Mesenchymal stem cell (in vitro differentiated cells and primary cell): Measurements from ENCODE around the gene TOX2.

Source experiments
- DNase-seq: peaks from one replicate; pipeline ENCODE4 v3.0.0-alpha.2; 2013
- H2AFZ ChIP-seq: one replicate; pipeline ENCODE4 v1.6.1; 2013; ENCODE audit warnings: low read depth, mild to moderate bottlenecking, control low read depth, inconsistent platforms, low read length, moderate library complexity
- H2AK5ac ChIP-seq: 2 replicates; pipeline ENCODE4 v1.6.1; 2013; ENCODE audit warnings: low read length, moderate library complexity, mild to moderate bottlenecking, inconsistent platforms; ENCODE audit not compliant: severe bottlenecking
- H2BK120ac ChIP-seq: one replicate; pipeline ENCODE4 v1.6.1; 2013; ENCODE audit warnings: low read depth, mild to moderate bottlenecking, inconsistent platforms, low read length, moderate library complexity
- H2BK12ac ChIP-seq, 2 experiments: one replicate each; pipeline ENCODE4 v1.6.1; 2013; ENCODE audit warnings: inconsistent platforms in 2 of 2, low read length in 2 of 2, mild to moderate bottlenecking in 2 of 2, moderate library complexity in 2 of 2, control low read depth in 1 of 2
- H2BK15ac ChIP-seq: one replicate; pipeline ENCODE4 v1.6.1; 2013; ENCODE audit warnings: mild to moderate bottlenecking, low read depth, inconsistent platforms; ENCODE audit not compliant: poor library complexity, severe bottlenecking
- H2BK5ac ChIP-seq: 2 replicates; pipeline ENCODE4 v1.6.1; 2013; ENCODE audit warnings: low read depth, mild to moderate bottlenecking, low read length, control low read depth, inconsistent platforms; ENCODE audit not compliant: poor library complexity, severe bottlenecking
- H3K14ac ChIP-seq, 2 experiments: one replicate each; pipeline ENCODE4 v1.6.1; 2013; ENCODE audit warnings: inconsistent platforms in 2 of 2, low read length in 2 of 2, control low read depth in 1 of 2, mild to moderate bottlenecking in 1 of 2, moderate library complexity in 1 of 2
- H3K18ac ChIP-seq, 2 experiments: one replicate each; pipeline ENCODE4 v1.6.1; 2013; ENCODE audit warnings: inconsistent platforms in 2 of 2, low read length in 2 of 2, control low read depth in 1 of 2, low read depth in 1 of 2, mild to moderate bottlenecking in 1 of 2
- H3K23ac ChIP-seq, 2 experiments: one replicate each; pipeline ENCODE4 v1.6.1; 2013; ENCODE audit warnings: inconsistent platforms in 2 of 2, low read length in 2 of 2, mild to moderate bottlenecking in 2 of 2, moderate library complexity in 2 of 2, control low read depth in 1 of 2
- H3K27ac ChIP-seq: 2 replicates; pipeline ENCODE4 v1.5.1; 2013; ENCODE audit warnings: mild to moderate bottlenecking, moderate library complexity, low read length, control low read depth, inconsistent platforms; ENCODE audit not compliant: poor library complexity, severe bottlenecking
- H3K27me3 ChIP-seq, 2 experiments: 2 replicates each; pipeline versions ENCODE4 v1.6.1 to v1.7.0; 2013; ENCODE audit warnings: low read length in 2 of 2, mild to moderate bottlenecking in 2 of 2, moderate library complexity in 2 of 2, control low read depth in 1 of 2, inconsistent platforms in 1 of 2; ENCODE audit not compliant: control insufficient read depth in 1 of 2, insufficient read depth in 1 of 2
- H3K36me3 ChIP-seq, 2 experiments: 2 replicates each; pipeline versions ENCODE4 v1.6.1 to v1.7.0; 2013; ENCODE audit warnings: low read length in 2 of 2, control low read depth in 1 of 2, inconsistent platforms in 1 of 2, low read depth in 1 of 2, mild to moderate bottlenecking in 1 of 2; ENCODE audit not compliant: insufficient read depth in 2 of 2, control insufficient read depth in 1 of 2
- H3K4ac ChIP-seq, 2 experiments: one replicate each; pipeline ENCODE4 v1.6.1; 2013; ENCODE audit warnings: inconsistent platforms in 2 of 2, low read length in 2 of 2, mild to moderate bottlenecking in 2 of 2, moderate library complexity in 2 of 2, control low read depth in 1 of 2, low read depth in 1 of 2
- H3K4me1 ChIP-seq: 2 replicates; pipeline ENCODE4 v1.6.1; 2013; ENCODE audit warnings: low read depth, low read length, control low read depth; ENCODE audit not compliant: control insufficient read depth, insufficient read depth
- H3K4me2 ChIP-seq: 2 replicates; pipeline ENCODE4 v1.6.1; 2013; ENCODE audit warnings: low read length, mild to moderate bottlenecking, inconsistent platforms; ENCODE audit not compliant: poor library complexity, severe bottlenecking
- H3K4me3 ChIP-seq, 2 experiments: 2 replicates each; pipeline versions ENCODE4 v1.5.1 to v1.7.0; 2013; ENCODE audit warnings: low read length in 2 of 2, mild to moderate bottlenecking in 2 of 2, control low read depth in 1 of 2, low read depth in 1 of 2; ENCODE audit not compliant: insufficient read depth in 1 of 2
- H3K79me1 ChIP-seq: replicated peaks from 2 replicates; pipeline ENCODE4 v1.6.1; 2013; ENCODE audit warnings: mild to moderate bottlenecking, control low read depth, low read length, inconsistent platforms; ENCODE audit not compliant: poor library complexity, severe bottlenecking
- H3K9ac ChIP-seq: 2 replicates; pipeline ENCODE4 v1.7.0; 2013; ENCODE audit warnings: mild to moderate bottlenecking, low read length, moderate library complexity
- H3K9me3 ChIP-seq: 2 replicates; pipeline ENCODE4 v1.7.0; 2013; ENCODE audit warnings: mild to moderate bottlenecking, low read length; ENCODE audit not compliant: control insufficient read depth
- H4K8ac ChIP-seq: one replicate; pipeline ENCODE4 v1.6.1; 2013; ENCODE audit warnings: inconsistent platforms, mild to moderate bottlenecking, low read length, moderate library complexity
- H4K91ac ChIP-seq: one replicate; pipeline ENCODE4 v1.6.1; 2013; ENCODE audit warnings: mild to moderate bottlenecking, low read length, inconsistent platforms
- WGBS: methylation state at CpG from one replicate; pipeline ENCODE4 v1.1.7; 2013; ENCODE audit warnings: mixed read lengths; 5-methylcytosine and 5-hydroxymethylcytosine counted together

TOX2 gene

DNA sequence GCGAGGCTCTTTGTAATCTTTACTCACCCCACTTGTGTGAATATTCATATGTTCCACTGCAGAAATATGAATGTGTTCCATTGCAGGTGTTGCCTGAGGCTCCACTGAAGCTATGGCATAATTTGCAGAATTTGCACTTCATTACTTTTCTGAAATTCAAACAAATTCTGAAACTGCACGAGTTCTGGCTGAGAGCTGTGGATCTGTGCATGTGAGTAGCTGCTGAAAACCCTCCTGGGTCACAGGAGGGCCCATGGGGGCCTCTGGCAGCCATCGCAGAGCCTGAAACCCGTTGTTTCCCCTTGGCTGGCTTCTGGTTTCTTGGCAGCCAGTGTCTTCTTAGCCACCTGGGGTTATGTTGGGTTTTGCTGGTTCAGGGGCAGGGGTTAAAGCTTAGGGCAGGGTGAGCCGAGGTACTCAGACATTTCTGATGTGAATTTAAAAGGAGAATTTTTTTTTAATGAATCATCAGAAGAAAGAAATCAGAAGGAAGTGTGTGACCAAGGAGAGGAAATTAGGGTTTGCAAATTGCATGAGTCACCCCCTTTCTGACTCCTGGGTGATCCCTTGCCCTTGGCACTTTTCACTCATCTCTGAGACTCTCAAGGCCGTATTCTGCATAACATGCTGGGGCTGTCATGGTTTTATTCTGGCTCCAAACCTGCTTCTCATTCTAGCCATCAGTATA is 40.6 kb downstream of the TOX2 start:
- no peak overlapping the region for H2BK5ac ChIP-seq
- H3K9ac ChIP-seq: peak overlapping the region; percentile 82
- H2BK120ac ChIP-seq: peak overlapping the region; percentile 75
- peak overlapping the region; percentile 54 for H3K27ac ChIP-seq
- peaks cover 22% of the 10 kb centered on the region for H3K4me1 ChIP-seq
- no peak overlapping the region for H3K14ac ChIP-seq
- WGBS: 2% methylated on average over 5 of the region's 6 CpGs
- peak overlapping the region; percentile 42 for H3K4me2 ChIP-seq
- no peak overlapping the region for H3K23ac ChIP-seq
- peak; percentile 89 for DNase-seq
- H3K4me3 ChIP-seq: peak overlapping the region in 1 of 2 experiments; percentile 27
- no peak overlapping the region for H2AK5ac ChIP-seq
- H3K27me3 ChIP-seq: no peaks in the 10 kb centered on the region
- H4K8ac ChIP-seq: peak overlapping the region; percentile 66
- H4K91ac ChIP-seq: no peak overlapping the region
- peak overlapping the region; percentile 84 to 93 for H3K4ac ChIP-seq
- H2AFZ ChIP-seq: no peak overlapping the region
- H3K18ac ChIP-seq: peak overlapping the region; percentile 89 to 90
- no peak overlapping the region for H2BK15ac ChIP-seq
- H3K79me1 ChIP-seq: no peaks in the 10 kb centered on the region
- H3K36me3 ChIP-seq: no peaks in the 10 kb centered on the region
- no peaks in the 10 kb centered on the region for H3K9me3 ChIP-seq
- peak overlapping the region; percentile 70 to 93 for H2BK12ac ChIP-seq

DNA sequence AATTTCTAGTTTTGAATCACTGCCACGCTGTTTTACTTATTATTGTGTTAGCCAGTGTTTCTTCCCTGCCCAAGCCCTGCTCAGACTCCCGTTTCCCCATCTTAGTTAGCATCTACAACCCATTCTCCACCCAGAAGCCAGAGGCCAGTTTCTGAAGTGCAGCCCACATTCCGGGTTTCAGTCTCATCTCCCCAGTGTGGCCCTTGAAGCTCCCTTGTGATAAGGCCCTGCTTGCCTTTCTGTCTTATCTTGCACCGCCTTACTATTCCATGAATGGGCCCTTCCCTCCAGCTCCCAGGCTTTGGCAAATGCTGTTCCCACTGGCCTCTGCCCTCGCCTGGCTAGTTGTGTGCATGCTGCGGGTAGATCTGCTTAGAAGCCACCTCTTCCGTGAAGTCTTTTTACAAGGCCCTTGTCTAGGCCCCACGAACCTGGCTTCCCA is 41.1 kb downstream of the TOX2 start:
- Histone ChIP-seq H2BK120ac (peak overlapping the region; percentile 69), H3K27me3 (no peaks in the 10 kb centered on the region), H3K4me1 (peaks cover 22% of the 10 kb centered on the region), H3K4me2 (no peak overlapping the region), H3K36me3 (no peaks in the 10 kb centered on the region), H2BK12ac (peak overlapping the region; percentile 66 to 76), H3K4ac (peak overlapping the region; percentile 62 to 64), H2BK5ac (no peak overlapping the region), H2AK5ac (no peak overlapping the region), H3K9ac (peak overlapping the region; percentile 41), H2BK15ac (no peak overlapping the region), H3K4me3 (no peak overlapping the region), H2AFZ (no peak overlapping the region), H4K91ac (peak overlapping the region; percentile 74), H3K23ac (peak overlapping the region in 1 of 2 experiments; percentile 96), H3K14ac (peak overlapping the region in 1 of 2 experiments; percentile 6), H3K79me1 (no peaks in the 10 kb centered on the region), H4K8ac (peak overlapping the region; percentile 91), H3K18ac (peak overlapping the region; percentile 65 to 89), H3K27ac (peak overlapping the region; percentile 28), H3K9me3 (no peaks in the 10 kb centered on the region)
- no peak for DNase-seq
- WGBS: 43% methylated on average over 8 of the region's 8 CpGs

DNA sequence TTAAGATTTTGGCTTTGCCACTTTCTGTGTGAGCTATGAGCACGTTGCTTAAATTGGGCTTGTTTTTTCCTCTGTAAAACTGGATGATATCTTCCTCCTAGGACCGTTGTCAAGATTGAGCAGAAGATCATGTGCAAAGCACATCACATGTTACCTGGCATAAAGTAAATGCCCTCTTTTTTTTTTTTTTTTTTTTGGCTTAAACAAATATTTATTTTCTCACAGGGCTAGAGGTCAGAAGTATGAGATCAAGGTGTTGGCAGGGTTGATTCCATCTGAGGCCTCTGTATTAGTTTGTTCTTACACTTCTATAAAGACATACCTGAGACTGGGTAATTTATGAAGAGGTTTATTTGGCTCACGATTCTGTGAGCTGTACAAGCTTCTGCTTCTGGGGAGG is 42.7 kb downstream of the TOX2 start:
- Histone ChIP-seq H2BK5ac (no peak overlapping the region), H3K27me3 (no peaks in the 10 kb centered on the region), H2AK5ac (no peak overlapping the region), H3K9ac (no peak overlapping the region), H2BK120ac (no peak overlapping the region), H3K4me1 (peaks cover 22% of the 10 kb centered on the region), H3K14ac (no peak overlapping the region), H3K4ac (no peak overlapping the region), H2BK15ac (no peak overlapping the region), H3K9me3 (no peaks in the 10 kb centered on the region), H3K36me3 (no peaks in the 10 kb centered on the region), H3K27ac (no peak overlapping the region), H4K91ac (no peak overlapping the region), H2BK12ac (no peak overlapping the region), H3K79me1 (no peaks in the 10 kb centered on the region), H2AFZ (no peak overlapping the region), H3K4me2 (no peak overlapping the region), H3K18ac (no peak overlapping the region), H3K4me3 (no peak overlapping the region), H4K8ac (no peak overlapping the region), H3K23ac (no peak overlapping the region)
- no peak for DNase-seq
- WGBS: 89% methylated on average over 2 of the region's 3 CpGs

DNA sequence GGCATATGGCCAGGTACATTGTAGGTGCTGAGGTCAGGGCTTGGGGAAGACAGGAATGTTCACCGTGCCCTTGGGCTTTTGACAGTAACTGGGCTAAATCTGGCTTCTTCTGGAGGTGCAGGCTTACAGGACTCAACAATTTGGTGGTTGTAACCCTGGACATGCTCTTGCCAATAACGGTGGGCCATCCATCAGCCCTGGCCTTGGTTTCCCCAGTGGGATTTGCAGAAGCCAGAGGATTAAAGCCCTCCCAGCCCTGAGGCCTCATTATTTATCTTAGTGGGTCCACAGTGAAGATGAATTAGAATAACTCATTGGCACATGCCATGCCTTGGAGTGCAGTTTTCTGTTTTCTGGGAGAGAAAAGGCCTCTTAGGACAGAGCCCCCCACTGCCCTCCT is 44.0 kb downstream of the TOX2 start:
- Histone ChIP-seq H3K9me3 (no peaks in the 10 kb centered on the region), H3K79me1 (no peaks in the 10 kb centered on the region), H3K9ac (no peak overlapping the region), H3K4me2 (no peak overlapping the region), H3K36me3 (no peaks in the 10 kb centered on the region), H3K23ac (no peak overlapping the region), H3K18ac (peak overlapping the region; percentile 89 to 95), H2BK12ac (peak overlapping the region; percentile 76 to 87), H3K14ac (peak overlapping the region in 1 of 2 experiments; percentile 74), H4K91ac (peak overlapping the region; percentile 87), H2BK15ac (peak overlapping the region; percentile 65), H4K8ac (peak overlapping the region; percentile 80), H3K4me1 (peaks cover 18% of the 10 kb centered on the region), H2AFZ (no peak overlapping the region), H2BK5ac (no peak overlapping the region), H2AK5ac (no peak overlapping the region), H3K4me3 (no peak overlapping the region), H3K27me3 (no peaks in the 10 kb centered on the region), H3K4ac (peak overlapping the region; percentile 67 to 83), H2BK120ac (peak overlapping the region; percentile 87), H3K27ac (no peak overlapping the region)
- WGBS: 72% methylated on average over 2 of the region's 2 CpGs
- no peak for DNase-seq
